HG02973 (cell line): ENCODE measurements around the gene GCA.
A peak's percentile ranks its signal among the peaks of the same experiment; 100 is the strongest.

Experiments used
- ATAC-seq: cut with Tn5 transposase; IDR thresholded peaks from one replicate; pipeline ENCODE4 v1.9.1; 2021; ENCODE audit warnings: moderate library complexity; ENCODE audit not compliant: unreplicated experiment

GCA gene, protein sequence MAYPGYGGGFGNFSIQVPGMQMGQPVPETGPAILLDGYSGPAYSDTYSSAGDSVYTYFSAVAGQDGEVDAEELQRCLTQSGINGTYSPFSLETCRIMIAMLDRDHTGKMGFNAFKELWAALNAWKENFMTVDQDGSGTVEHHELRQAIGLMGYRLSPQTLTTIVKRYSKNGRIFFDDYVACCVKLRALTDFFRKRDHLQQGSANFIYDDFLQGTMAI

GRCh38 chr2:162343824-162344616, at the start of gene GCA:
Gene GCA, plus strand, starts transcription at chr2:162344132. Its CDS starts 117 bp downstream, at chr2:162344249.
- peak; percentile 99 for ATAC-seq

- ATAC-seq: no peak
Measured at GRCh38 chr2:162295009-162295408, 48.9 kb upstream of the GCA start.

- peak; percentile 68 for ATAC-seq
Measured at GRCh38 chr2:162297925-162298552, 45.9 kb upstream of the GCA start.

GRCh38 chr2:162298669-162299335, 45.1 kb upstream of the GCA start:
- ATAC-seq: no peak

- no peak for ATAC-seq
Measured at GRCh38 chr2:162300266-162300665, 43.7 kb upstream of the GCA start.

DNA sequence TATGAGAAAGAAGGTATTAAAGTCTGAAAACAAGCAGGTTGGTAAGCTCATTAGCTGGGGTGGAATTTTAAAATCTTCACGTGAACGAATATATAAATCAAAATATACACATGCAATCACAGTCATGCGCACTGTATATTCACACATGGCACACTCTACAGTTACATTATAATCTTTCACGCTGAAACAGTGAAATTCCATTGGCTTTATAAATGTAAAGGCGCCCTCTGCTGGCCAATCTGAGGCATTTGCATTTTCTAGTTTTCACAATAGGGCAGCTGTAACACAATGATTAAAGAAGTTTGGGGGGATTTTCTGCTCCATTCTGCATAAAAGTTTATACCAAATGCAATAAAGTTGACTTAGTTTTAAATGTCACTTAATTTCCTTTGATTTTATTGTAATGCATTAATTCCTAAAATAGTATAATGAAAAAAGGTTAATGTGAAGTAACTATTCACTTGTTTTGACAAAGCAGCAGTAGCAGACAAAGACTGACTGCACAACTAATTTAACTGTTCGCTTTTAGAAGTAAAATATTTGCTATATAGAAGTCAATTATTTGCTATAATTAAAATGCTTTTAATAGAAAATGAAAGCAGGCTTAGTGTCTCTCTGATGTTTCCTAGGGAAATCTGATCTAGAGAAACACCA, 42.7 kb upstream of the GCA start:
- peak; percentile 65 for ATAC-seq

DNA sequence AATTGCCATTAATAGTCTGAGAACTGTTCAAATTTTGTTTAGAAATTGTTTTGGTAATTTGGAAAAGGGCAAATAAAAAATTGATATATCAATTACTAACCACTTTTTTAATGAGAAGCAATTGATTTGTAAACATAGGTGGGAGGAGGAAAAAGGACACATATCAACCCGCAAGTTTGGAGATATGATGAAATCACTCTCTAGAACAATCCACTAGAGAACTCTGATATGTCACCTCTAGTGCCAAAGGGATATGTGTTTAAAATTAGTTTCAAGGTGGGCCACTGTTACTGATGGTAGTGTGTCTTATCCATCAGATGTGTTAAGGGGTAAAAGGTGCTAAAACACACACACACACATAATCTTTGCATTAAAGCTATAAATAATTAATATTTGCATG, 42.1 kb upstream of the GCA start:
- no peak for ATAC-seq

GRCh38 chr2:162305901-162306300, 38.0 kb upstream of the GCA start:
- no peak for ATAC-seq

- ATAC-seq: no peak
Measured at GRCh38 chr2:162308747-162309503, 35.0 kb upstream of the GCA start.

DNA sequence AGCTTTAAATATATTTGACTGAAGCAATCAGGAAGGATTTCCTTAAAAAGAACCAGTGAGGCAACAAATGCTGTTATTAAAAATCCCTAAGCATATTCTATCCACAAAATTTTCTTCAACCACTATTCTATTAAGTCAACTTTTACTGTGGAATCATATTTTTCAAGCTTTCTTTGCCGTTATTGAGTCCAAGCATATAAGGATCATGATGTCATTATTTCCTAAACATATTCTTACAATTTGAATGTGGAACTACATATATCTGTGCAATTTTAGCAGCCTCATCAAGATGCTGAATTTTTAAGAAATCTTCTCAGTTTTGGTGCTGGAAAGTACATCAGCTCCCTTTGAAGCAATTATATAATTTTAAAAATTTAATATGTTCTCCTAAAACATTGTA, 31.1 kb upstream of the GCA start:
- ATAC-seq: no peak

- no peak for ATAC-seq
Measured at GRCh38 chr2:162315938-162316337, 28.0 kb upstream of the GCA start.

DNA sequence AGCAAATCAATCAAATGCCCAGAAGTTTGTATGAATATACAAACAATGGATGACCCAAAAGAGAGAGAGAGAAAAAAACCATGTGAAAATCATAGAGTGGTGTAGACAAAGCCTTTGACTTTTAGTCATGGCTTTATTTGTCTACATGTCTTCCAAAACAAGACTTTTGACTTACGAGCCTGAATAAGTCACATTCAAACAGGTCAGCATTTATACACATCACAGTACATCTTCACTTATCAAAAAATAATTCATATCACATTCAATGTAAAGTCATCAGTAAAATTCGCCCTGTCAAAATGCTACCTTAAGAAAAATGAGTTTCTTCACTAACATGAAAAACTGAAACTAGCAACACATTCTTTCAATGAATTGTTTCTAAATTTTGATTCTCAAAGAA, 27.3 kb upstream of the GCA start:
- no peak for ATAC-seq

- no peak for ATAC-seq
Measured at GRCh38 chr2:162317058-162317742, 26.7 kb upstream of the GCA start.

DNA sequence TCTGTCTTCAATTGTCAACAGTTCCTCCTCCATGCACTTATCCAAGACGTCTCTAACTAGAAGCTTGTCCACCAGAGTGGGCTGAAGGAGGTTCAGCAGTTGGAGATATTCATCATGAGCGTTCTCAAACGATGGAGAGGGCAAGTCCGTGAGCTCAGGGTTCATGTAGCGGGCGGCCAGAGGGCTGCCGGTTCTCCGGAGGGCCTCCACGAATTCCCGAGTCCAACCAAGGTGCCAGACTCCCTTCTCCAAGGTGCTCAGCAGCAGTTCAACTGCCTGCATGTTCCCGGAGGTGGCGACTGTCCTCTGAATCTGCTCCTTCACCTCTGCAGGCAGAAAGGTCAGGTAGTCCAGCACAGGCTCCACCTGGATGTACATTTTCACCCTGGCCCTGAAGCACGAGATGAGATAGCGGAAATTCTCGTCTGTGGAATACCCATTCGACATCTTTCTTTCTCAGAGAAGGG, 26.0 kb upstream of the GCA start:
- ATAC-seq: peak; percentile 9

GRCh38 chr2:162318328-162319180, 25.4 kb upstream of the GCA start, which contains the start of gene IFIH1:
Gene IFIH1, minus strand, starts transcription at chr2:162318684. Its CDS starts 377 bp downstream, at chr2:162318307.
- ATAC-seq: peak; percentile 88

DNA sequence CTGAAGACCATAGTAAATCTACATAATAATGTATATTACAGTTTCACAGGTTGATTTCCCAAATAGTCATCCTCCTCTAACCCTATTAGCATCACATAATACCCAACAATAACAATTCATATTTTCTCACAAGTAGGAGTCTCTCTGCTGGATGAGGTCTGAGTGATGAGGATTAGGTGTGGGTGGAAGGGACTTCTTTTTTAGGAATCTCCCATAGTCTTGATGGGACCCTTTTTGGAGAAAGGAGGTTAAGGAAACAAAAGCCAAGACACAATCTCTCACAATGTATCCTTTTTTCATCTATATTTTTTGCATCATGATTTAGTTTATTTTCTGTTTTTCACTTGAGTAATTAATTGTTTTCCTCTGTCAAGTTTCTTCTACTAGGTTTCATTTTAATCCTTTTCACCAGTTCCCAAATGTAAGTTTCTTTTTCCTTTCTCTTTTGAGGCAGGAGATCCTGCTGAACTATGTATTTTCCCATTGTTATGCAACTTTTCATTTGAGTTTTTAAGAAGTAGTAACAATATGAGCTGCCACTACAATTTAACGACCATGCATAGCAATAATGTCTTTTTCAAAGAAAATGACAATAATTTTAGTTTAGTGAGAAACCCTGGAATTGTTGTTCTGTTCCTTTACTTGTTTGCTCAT, 22.9 kb upstream of the GCA start:
- no peak for ATAC-seq

DNA sequence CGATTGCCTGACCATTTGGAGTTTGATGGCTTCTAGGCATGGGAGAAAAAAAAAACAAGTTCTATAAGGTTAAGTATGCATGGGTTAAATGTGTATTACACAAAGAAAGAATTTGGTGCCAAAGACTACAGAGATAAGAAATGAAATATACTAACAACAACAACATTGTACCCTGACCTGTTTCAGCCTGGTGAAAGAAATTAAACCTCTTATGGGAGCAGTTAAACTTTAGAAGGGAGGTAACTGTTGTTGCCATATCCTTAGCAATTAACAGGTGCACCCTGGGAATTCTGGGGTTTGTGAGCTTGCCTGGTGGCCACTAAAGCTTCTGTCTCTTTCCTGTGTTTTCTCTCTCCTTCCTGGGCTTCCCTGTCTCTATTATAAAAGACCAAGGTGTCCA, 19.0 kb upstream of the GCA start:
- ATAC-seq: no peak

GRCh38 chr2:162327134-162327769, 16.7 kb upstream of the GCA start:
- ATAC-seq: no peak
